Sigmoid colon (tissue), 7 donors: Measurements from ENCODE around the gene SNTG2. TPM values are rescaled to one million over a fixed set of nuclear protein-coding genes. Genes with fewer than 3 reads are reported as not detected.

Experiments
- DNase-seq: peaks from one replicate; pipeline ENCODE4 v3.0.0-alpha.2; 2019
- H3K27ac ChIP-seq, 4 donors: fragments of 200-600 bp; sonication (generic); one replicate each; pipeline ENCODE4 v1.5.1; 2016 to 2019; ENCODE audit warnings: mild to moderate bottlenecking in 1 of 4
- H3K27me3 ChIP-seq, 3 donors: fragments of 200-600 bp; sonication (generic); one replicate each; pipeline ENCODE4 v1.5.1; 2019; ENCODE audit warnings: mild to moderate bottlenecking in 1 of 3
- H3K36me3 ChIP-seq, 4 donors: fragments of 200-600 bp; sonication (generic); one replicate each; pipeline ENCODE4 v1.5.1; 2016 to 2019
- H3K4me1 ChIP-seq, 4 donors: fragments of 200-600 bp; sonication (generic); one replicate each; pipeline ENCODE4 v1.5.1; 2017 to 2019
- H3K4me3 ChIP-seq, 4 donors: fragments of 200-600 bp; sonication (generic); one replicate each; pipeline ENCODE4 v1.5.1; 2017 to 2019; ENCODE audit warnings: mild to moderate bottlenecking in 2 of 4, moderate library complexity in 1 of 4
- H3K9me3 ChIP-seq, 4 donors: fragments of 200-600 bp in 3 of 4; sonication (generic) in 3 of 4; one replicate each; pipeline versions ENCODE4 v1.5.1 to v1.6.1; 2013 to 2019
- EP300 ChIP-seq, 4 donors: sonication (generic); formaldehyde crosslinking; IDR thresholded peaks; one replicate each; pipeline ENCODE4 v1.6.1; 2017; ENCODE audit warnings: antibody characterized with exemption in 4 of 4
- POLR2A ChIP-seq, 2 donors: fragments of 450-650 bp; IDR thresholded peaks; one replicate each; pipeline ENCODE4 v1.6.1; 2016; ENCODE audit warnings: antibody characterized with exemption in 2 of 2, mild to moderate bottlenecking in 2 of 2, moderate library complexity in 2 of 2
- POLR2AphosphoS5 ChIP-seq, 4 donors: sonication (generic); formaldehyde crosslinking; IDR thresholded peaks; one replicate each; pipeline ENCODE4 v1.6.1; 2017; ENCODE audit warnings: antibody characterized with exemption in 4 of 4
- WGBS, 2 donors: extraction: QIAGEN DNeasy Blood & Tissue Kit; methylation state at CpG; one replicate each; pipeline ENCODE4 v1.1.7; 2013; 5-methylcytosine and 5-hydroxymethylcytosine counted together
- intact Hi-C: fragments of 100-400 bp; cut with DNase I; formaldehyde crosslinking; loops from one replicate; pipeline ENCODE4 v1.15.1; 2023
- polyA plus RNA-seq, 3 donors: library from polyadenylated mRNA; stranded (reverse); fragments of 200-250 nt; gene quantifications; one replicate each; pipeline ENCODE4 v1.2.3, GENCODE V29; 2013
- total RNA-seq, 4 donors: library from RNA; depleted of rRNA; stranded (reverse); fragments of >200 nt; gene quantifications; one replicate each; pipeline ENCODE4 v1.1.0, GENCODE V29; 2016
- TF ChIP-seq, protein P1 (sequence below), 4 experiments: fragments of 450-650 bp in 3 of 4; fragments of 200-600 bp in 1 of 4; IDR thresholded peaks; one replicate each; pipeline ENCODE4 v1.5.1; 2016 to 2019; ENCODE audit warnings: antibody characterized with exemption in 4 of 4, mild to moderate bottlenecking in 3 of 4, moderate library complexity in 2 of 4
- donor health status: healthy with polysubstance abuse.
- donor health status: Bipolar disorder and iron deficiency.
- donor health status: healthy.

The SNTG2 gene
- total and polyA plus RNA-seq, 7 donors = 0.60 to 5.2 (median 1.9) TPM; not detected in 1

DNA sequence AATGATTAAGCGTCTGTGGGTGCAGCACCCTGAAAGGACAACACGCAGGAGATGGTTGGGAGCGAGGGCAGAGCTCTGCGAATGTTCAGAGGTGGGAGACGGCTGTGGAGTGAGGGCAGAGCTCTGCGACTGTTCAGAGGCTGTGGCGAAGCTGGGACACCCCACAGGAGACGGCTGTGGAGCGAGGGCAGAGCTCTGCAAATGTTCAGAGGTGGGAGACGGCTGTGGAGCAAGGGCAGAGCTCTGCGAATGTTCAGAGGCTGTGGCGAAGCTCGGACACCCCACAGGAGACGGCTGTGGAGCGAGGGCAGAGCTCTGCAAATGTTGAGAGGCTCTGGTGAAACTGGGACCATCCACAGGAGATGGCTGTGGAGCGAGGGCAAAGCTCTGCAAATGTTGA is 40.0 kb upstream of the SNTG2 start:
- no peak for TF ChIP-seq POLR2A (IDR thresholded peaks at IDR 0.05)
- TF ChIP-seq EP300 (IDR thresholded peaks at IDR 0.05) = no peak
- Histone ChIP-seq H3K9me3 (no peaks in the 10 kb centered on the region), H3K36me3 (no peaks in the 10 kb centered on the region), H3K4me1 (no peaks in the 10 kb centered on the region), H3K4me3 (no peak overlapping the region), H3K27me3 (peaks cover 0 to 5% (median 0%) of the 10 kb centered on the region in 3 donors), H3K27ac (no peak overlapping the region)
- intact Hi-C loops = no loop called here
- DNase-seq = no peak
- 83 to 94% methylated on average over 16 of the region's 16 CpGs for WGBS, 2 donors

DNA sequence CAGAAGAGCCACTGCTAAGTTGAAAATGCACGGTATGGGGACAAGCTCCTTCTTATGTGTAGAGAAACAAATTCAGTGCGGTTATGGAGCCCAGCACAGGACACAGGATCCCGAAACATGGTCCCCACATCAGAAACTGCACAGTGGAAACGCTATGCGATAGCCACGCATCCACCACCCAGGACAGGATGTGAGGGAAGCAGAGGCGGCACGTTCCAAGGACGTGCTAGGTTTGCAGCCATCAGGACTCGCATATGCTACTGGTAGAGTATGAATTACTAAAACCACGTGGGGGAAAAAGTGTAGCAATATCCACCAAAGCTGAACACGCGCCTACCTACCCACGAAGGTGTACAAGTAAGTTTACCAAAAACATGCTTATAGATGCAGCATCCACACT is 34.7 kb upstream of the SNTG2 start:
- Histone ChIP-seq H3K36me3 (no peaks in the 10 kb centered on the region), H3K27me3 (no peaks in the 10 kb centered on the region), H3K4me1 (no peaks in the 10 kb centered on the region), H3K27ac (no peak overlapping the region), H3K9me3 (no peaks in the 10 kb centered on the region), H3K4me3 (no peak overlapping the region)
- 89 to 94% methylated on average over 14 of the region's 14 CpGs for WGBS, 2 donors
- no peak for DNase-seq
- intact Hi-C loops = no loop called here
- TF ChIP-seq EP300 (IDR thresholded peaks at IDR 0.05) (no peak), POLR2AphosphoS5 (IDR thresholded peaks at IDR 0.05) (no peak), POLR2A (IDR thresholded peaks at IDR 0.05) (no peak)
- TF ChIP-seq, protein P1, sequence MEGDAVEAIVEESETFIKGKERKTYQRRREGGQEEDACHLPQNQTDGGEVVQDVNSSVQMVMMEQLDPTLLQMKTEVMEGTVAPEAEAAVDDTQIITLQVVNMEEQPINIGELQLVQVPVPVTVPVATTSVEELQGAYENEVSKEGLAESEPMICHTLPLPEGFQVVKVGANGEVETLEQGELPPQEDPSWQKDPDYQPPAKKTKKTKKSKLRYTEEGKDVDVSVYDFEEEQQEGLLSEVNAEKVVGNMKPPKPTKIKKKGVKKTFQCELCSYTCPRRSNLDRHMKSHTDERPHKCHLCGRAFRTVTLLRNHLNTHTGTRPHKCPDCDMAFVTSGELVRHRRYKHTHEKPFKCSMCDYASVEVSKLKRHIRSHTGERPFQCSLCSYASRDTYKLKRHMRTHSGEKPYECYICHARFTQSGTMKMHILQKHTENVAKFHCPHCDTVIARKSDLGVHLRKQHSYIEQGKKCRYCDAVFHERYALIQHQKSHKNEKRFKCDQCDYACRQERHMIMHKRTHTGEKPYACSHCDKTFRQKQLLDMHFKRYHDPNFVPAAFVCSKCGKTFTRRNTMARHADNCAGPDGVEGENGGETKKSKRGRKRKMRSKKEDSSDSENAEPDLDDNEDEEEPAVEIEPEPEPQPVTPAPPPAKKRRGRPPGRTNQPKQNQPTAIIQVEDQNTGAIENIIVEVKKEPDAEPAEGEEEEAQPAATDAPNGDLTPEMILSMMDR (IDR thresholded peaks at IDR 0.05) = no peak

DNA sequence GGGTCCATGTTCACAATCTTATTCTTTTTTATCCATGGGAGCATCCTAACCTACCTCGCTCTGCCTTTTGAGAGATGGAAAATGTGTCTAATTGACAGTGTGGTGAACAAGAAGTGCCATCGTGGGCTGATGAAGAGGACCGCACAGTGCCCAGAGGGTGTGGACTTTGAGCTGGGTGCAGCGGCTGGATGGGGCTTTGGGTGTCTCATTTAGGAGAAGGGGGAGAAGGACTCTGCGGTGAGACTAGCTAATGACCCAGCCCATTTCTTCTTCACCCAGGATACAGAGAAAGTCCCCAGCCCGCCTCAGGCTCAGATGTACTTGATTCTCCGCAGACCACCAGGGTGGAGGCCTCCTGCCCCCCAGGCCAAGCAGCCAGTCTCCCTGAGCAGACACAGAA is 33.7 kb upstream of the SNTG2 start:
- H3K36me3 ChIP-seq = no peaks in the 10 kb centered on the region
- H3K4me1 ChIP-seq = no peaks in the 10 kb centered on the region
- intact Hi-C loops = no loop called here
- no peak for DNase-seq
- H3K27me3 ChIP-seq = no peaks in the 10 kb centered on the region
- TF ChIP-seq POLR2A (IDR thresholded peaks at IDR 0.05) = no peak
- TF ChIP-seq, protein P1 (IDR thresholded peaks at IDR 0.05) = no peak
- H3K4me3 ChIP-seq = no peak overlapping the region
- no peak overlapping the region for H3K27ac ChIP-seq
- 85 to 94% methylated on average over 7 of the region's 7 CpGs for WGBS, 2 donors
- no peaks in the 10 kb centered on the region for H3K9me3 ChIP-seq

DNA sequence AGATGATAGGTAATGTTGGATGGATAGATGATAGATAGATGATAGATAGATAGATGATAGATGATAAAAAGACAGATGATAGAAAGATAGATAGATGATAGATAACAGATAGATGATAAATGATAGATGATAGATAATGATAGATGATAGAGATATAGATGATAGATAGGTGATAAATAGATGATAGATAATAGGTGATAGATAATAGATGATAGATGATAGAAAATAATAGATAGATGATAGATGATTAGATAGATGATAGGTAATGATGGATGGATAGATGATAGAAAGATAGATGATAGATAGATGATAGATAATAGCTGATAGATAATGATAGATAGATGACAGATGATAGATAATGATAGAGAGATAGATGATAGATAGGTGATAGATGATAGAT is 31.0 kb upstream of the SNTG2 start:
- intact Hi-C loops = no loop called here
- no peaks in the 10 kb centered on the region for H3K4me1 ChIP-seq
- peaks cover 0 to 2% (median 0%) of the 10 kb centered on the region in 3 donors for H3K27me3 ChIP-seq
- no peak overlapping the region for H3K27ac ChIP-seq
- no peak overlapping the region for H3K4me3 ChIP-seq
- TF ChIP-seq POLR2AphosphoS5 (IDR thresholded peaks at IDR 0.05) (no peak), EP300 (IDR thresholded peaks at IDR 0.05) (no peak), POLR2A (IDR thresholded peaks at IDR 0.05) (no peak)
- TF ChIP-seq, protein P1 (IDR thresholded peaks at IDR 0.05) = no peak
- DNase-seq = no peak
- H3K36me3 ChIP-seq = no peaks in the 10 kb centered on the region
- no peaks in the 10 kb centered on the region for H3K9me3 ChIP-seq

DNA sequence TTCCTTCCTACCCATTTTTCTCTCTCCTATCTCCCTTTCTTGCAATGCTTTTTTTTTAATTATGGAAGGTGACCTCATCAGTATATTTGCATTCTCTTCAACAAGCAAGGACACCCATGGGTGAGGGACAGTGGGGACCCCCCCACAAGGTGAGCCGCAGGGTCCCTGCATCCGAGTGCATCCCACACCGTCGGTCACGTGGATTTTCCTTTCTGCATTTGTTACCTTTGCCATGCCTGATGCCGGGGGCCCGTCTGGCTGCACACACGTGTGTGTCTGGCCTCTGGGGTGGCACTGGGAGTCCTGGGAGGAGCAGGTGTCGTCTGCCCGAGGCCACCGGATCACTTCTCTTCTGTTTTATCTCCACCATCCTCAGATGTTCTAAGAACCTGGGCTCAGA is 30.1 kb upstream of the SNTG2 start:
- WGBS, 2 donors = 76 to 90% methylated on average over 11 of the region's 11 CpGs

More for the DNA sequence above, 30.1 kb upstream of the SNTG2 start:
- no peak for DNase-seq
- TF ChIP-seq, protein P1 (IDR thresholded peaks at IDR 0.05) = no peak
- TF ChIP-seq EP300 (IDR thresholded peaks at IDR 0.05) (no peak), POLR2AphosphoS5 (IDR thresholded peaks at IDR 0.05) (no peak), POLR2A (IDR thresholded peaks at IDR 0.05) (no peak)
- no peak overlapping the region for H3K27ac ChIP-seq
- H3K9me3 ChIP-seq = no peaks in the 10 kb centered on the region
- no peaks in the 10 kb centered on the region for H3K36me3 ChIP-seq
- intact Hi-C loops = no loop called here
- no peak overlapping the region for H3K4me3 ChIP-seq
- H3K27me3 ChIP-seq = peaks cover 0 to 2% (median 0%) of the 10 kb centered on the region in 3 donors
- H3K4me1 ChIP-seq = no peaks in the 10 kb centered on the region
